IPS-NIHi7 (cell line): ENCODE data around the gene TMEM239.

ENCODE experiments used
- DNase-seq: peaks from one replicate; pipeline ENCODE4 v3.0.0; 2012; ENCODE audit warnings: mixed read lengths; ENCODE audit errors: extremely low spot score

Gene TMEM239

GRCh38 chr20:2849529-2849928 is 33.4 kb downstream of the TMEM239 start:
- DNase-seq: no peak

GRCh38 chr20:2851086-2851485 is 34.9 kb downstream of the TMEM239 start:
- DNase-seq: no peak

- no peak for DNase-seq
Measured at GRCh38 chr20:2858591-2858990, 42.4 kb downstream of the TMEM239 start.

GRCh38 chr20:2859330-2860121 is 43.4 kb downstream of the TMEM239 start:
- no peak for DNase-seq

- no peak for DNase-seq
Measured at GRCh38 chr20:2864626-2865025, 48.5 kb downstream of the TMEM239 start.

- DNase-seq: no peak
Measured at GRCh38 chr20:2865101-2865500, 48.9 kb downstream of the TMEM239 start.

GRCh38 chr20:2865630-2866029 is 49.5 kb downstream of the TMEM239 start:
- DNase-seq: peak; percentile 28

- DNase-seq: no peak
Measured at GRCh38 chr20:2866236-2866635, 50.1 kb downstream of the TMEM239 start.

- no peak for DNase-seq
Measured at GRCh38 chr20:2867081-2867864, 51.1 kb downstream of the TMEM239 start.
